ENCODE measurements around the gene TMEM132D. TPM values are rescaled to one million over a fixed set of nuclear protein-coding genes. Genes with fewer than 3 reads are reported as not detected.

The TMEM132D gene
- total and polyA plus RNA-seq, 2 of the 8 experiments (the other 6 are each of a cell fraction or from before 2014, with no cell fraction given): 3.5 to 10.1 TPM

- H3K4me2 ChIP-seq (ENCODE audit: insufficient read depth in 1 of 2, low read depth in 2 of 2, low read length in 2 of 2): peak overlapping the region in 1 of 2 experiments; percentile 26; a peak in 1 of 4 replicates
- H3K14ac ChIP-seq (ENCODE audit: insufficient read length): no peak overlapping the region
- H3K79me1 ChIP-seq (ENCODE audit: low read depth, low read length): no peaks in the 10 kb centered on the region
- H2AK5ac ChIP-seq (ENCODE audit: low read depth, low read length): no peak overlapping the region
- no peak overlapping the region for H4K5ac ChIP-seq (ENCODE audit: insufficient read length, low read depth, low read length)
- WGBS, 2 experiments (ENCODE audit: extremely low coverage in 1 of 2, insufficient coverage in 1 of 2, insufficient read length in 1 of 2, insufficient replicate concordance in 2 of 2, low coverage in 1 of 2, low lambda C conversion rate in 2 of 2, missing lambda C conversion rate in 1 of 2): 50% methylated on average over 4 of the region's 4 CpGs; no CpG with 5 or more reads in 1 of the 2 experiments
- no peak overlapping the region for H4K8ac ChIP-seq (ENCODE audit: extremely low read depth, insufficient read depth, low read length)
- H2BK15ac ChIP-seq (ENCODE audit: low read length): no peak overlapping the region
- H3K4ac ChIP-seq (replicated peaks; ENCODE audit: insufficient read length, low read depth, low read length): no peak overlapping the region
- ChIA-PET CTCF (ENCODE audit: partially characterized antibody) (interaction anchor here (0.6 to 1.5 kb wide), 10 partner anchors 8 to 851 kb away, joined by 3 to 7 read pairs (median 4); no protein-coding TSS in a partner anchor), POLR2A (ENCODE audit: partially characterized antibody) (interaction anchor here (0.5 to 0.7 kb wide), 3 partner anchors 9 to 308 kb away, joined by 3 read pairs; no protein-coding TSS in a partner anchor)
- H3K56ac ChIP-seq (replicated peaks; ENCODE audit: insufficient read length, low read depth, low read length): no peak overlapping the region
- H3K23me2 ChIP-seq (ENCODE audit: low read depth, low read length): no peaks in the 10 kb centered on the region
- H2BK12ac ChIP-seq (ENCODE audit: low read depth, low read length): no peak overlapping the region
- no peaks in the 10 kb centered on the region for H3K27me3 ChIP-seq (replicated peaks in 1 of 4; ENCODE audit: control insufficient read depth in 3 of 4, extremely low read depth in 1 of 4, insufficient read depth in 3 of 4, low read length in 3 of 4)
- H3K23ac ChIP-seq (ENCODE audit: insufficient read length): no peak overlapping the region
- DNase-seq (ENCODE audit: low read depth in 1 of 2, low spot score in 2 of 2) (no peak), FAIRE-seq (no peak)
- H4K91ac ChIP-seq (replicated peaks; ENCODE audit: insufficient read length, low read length): no peak overlapping the region
- no peaks in the 10 kb centered on the region for H4K20me1 ChIP-seq (replicated peaks in 1 of 2; ENCODE audit: control insufficient read depth in 1 of 2, insufficient read depth in 2 of 2, low read length in 2 of 2)
- no peak overlapping the region for H3K27ac ChIP-seq (ENCODE audit: low read depth, low read length)
- H3K36me3 ChIP-seq (ENCODE audit: control insufficient read depth in 2 of 4, insufficient read depth in 4 of 4, low read length in 3 of 4): no peaks in the 10 kb centered on the region
- H2BK20ac ChIP-seq (ENCODE audit: low read length): no peak overlapping the region
- H3K4me1 ChIP-seq (replicated peaks in 1 of 4; ENCODE audit: control insufficient read depth in 3 of 4, insufficient read depth in 4 of 4, low read length in 3 of 4): peaks cover 0 to 6% (median under 1%) of the 10 kb centered on the region in 4 experiments; a peak in 2 of 7 replicates
- no peaks in the 10 kb centered on the region for H3K79me2 ChIP-seq (ENCODE audit: control insufficient read depth in 1 of 2, insufficient read depth in 2 of 2, low read length in 2 of 2)
- H3K18ac ChIP-seq (ENCODE audit: extremely low read depth, low read length): no peak overlapping the region
- no peak overlapping the region for H2AFZ ChIP-seq (ENCODE audit: low read length)
- no peak overlapping the region for H3K4me3 ChIP-seq (ENCODE audit: extremely low read depth in 1 of 4, insufficient read depth in 2 of 4, low read depth in 3 of 4, low read length in 4 of 4)
- H2BK120ac ChIP-seq (replicated peaks; ENCODE audit: low read depth, low read length): no peak overlapping the region
- no peak overlapping the region for H2BK5ac ChIP-seq (ENCODE audit: low read depth, low read length)
- TF ChIP-seq BACH1 (IDR thresholded peaks at IDR 0.05; ENCODE audit: low read length): no peak
- TF ChIP-seq CREB1 (IDR thresholded peaks at IDR 0.05): no peak
- TF ChIP-seq CEBPB (IDR thresholded peaks at IDR 0.05; ENCODE audit: low read depth, low read length): no peak
- TF ChIP-seq RBBP5 (IDR thresholded peaks at IDR 0.05; ENCODE audit: borderline replicate concordance, low read depth, low read length): no peak
- TF ChIP-seq TAF1 (IDR thresholded peaks at IDR 0.05; ENCODE audit: low read depth, low read length): no peak
- TF ChIP-seq RAD21 (IDR thresholded peaks at IDR 0.05 in 1 of 2, conservative IDR thresholded peaks at IDR 0.05 in 1 of 2; ENCODE audit: low read depth in 2 of 2, low read length in 2 of 2): no peak
- TF ChIP-seq TEAD4 (IDR thresholded peaks at IDR 0.05; ENCODE audit: low read depth, low read length): no peak
- TF ChIP-seq JUND (IDR thresholded peaks at IDR 0.05; ENCODE audit: low read length): no peak
- no peak for TF ChIP-seq SP1 (IDR thresholded peaks at IDR 0.05; ENCODE audit: low read depth, low read length)
- no peak for TF ChIP-seq MAFK (IDR thresholded peaks at IDR 0.05; ENCODE audit: low read depth, low read length)
- TF ChIP-seq ASH2L (IDR thresholded peaks at IDR 0.05; ENCODE audit: low read length): no peak
- TF ChIP-seq BRCA1 (IDR thresholded peaks at IDR 0.05; ENCODE audit: low read depth, low read length): no peak
- TF ChIP-seq, protein P1, sequence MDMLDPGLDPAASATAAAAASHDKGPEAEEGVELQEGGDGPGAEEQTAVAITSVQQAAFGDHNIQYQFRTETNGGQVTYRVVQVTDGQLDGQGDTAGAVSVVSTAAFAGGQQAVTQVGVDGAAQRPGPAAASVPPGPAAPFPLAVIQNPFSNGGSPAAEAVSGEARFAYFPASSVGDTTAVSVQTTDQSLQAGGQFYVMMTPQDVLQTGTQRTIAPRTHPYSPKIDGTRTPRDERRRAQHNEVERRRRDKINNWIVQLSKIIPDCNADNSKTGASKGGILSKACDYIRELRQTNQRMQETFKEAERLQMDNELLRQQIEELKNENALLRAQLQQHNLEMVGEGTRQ (IDR thresholded peaks at IDR 0.05; ENCODE audit: low read length): no peak
- no peak for TF ChIP-seq CHD1 (IDR thresholded peaks at IDR 0.05; ENCODE audit: low read depth, low read length)
- TF ChIP-seq BCL11A (IDR thresholded peaks at IDR 0.05; ENCODE audit: low read depth in 2 of 2, low read length in 2 of 2): no peak
- no peak overlapping the region for H3K9ac ChIP-seq (replicated peaks in 1 of 4; ENCODE audit: extremely low read depth in 1 of 4, low read depth in 3 of 4, low read length in 3 of 4)
- H3K9me3 ChIP-seq (ENCODE audit: insufficient read depth in 2 of 2, low read depth in 1 of 2, low read length in 1 of 2): peaks cover 0 to 6% of the 10 kb centered on the region in 2 experiments; a peak in 1 of 4 replicates
These were observed 740.4 kb downstream of the TMEM132D start for GRCh38 chr12:129163461-129163860.

Measured in H1 (cell line).